GM23248 (cell line): ENCODE data around the gene MED22. TPM values are rescaled to one million over a fixed set of nuclear protein-coding genes. Genes with fewer than 3 reads are reported as not detected.

ENCODE experiments used
- DNase-seq: peaks from one replicate; pipeline ENCODE4 v3.0.0-alpha.2; 2015
- H2AFZ ChIP-seq: fragments of 200-600 bp; sonication (generic); 2 replicates; pipeline ENCODE4 v1.6.1; 2016; ENCODE audit warnings: antibody characterized with exemption
- H3F3A ChIP-seq: fragments of 200-600 bp; sonication (generic); 2 replicates; pipeline ENCODE4 v1.6.1; 2016; ENCODE audit warnings: mild to moderate bottlenecking, antibody characterized with exemption, mixed run types; ENCODE audit not compliant: insufficient read depth
- H3K27ac ChIP-seq: fragments of 200-600 bp; sonication (generic); 2 replicates; pipeline ENCODE4 v1.5.1; 2016; ENCODE audit warnings: mild to moderate bottlenecking
- H3K27me3 ChIP-seq: fragments of 200-600 bp; sonication (generic); replicated peaks from 2 replicates; pipeline ENCODE4 v1.6.1; 2016; ENCODE audit warnings: mild to moderate bottlenecking; ENCODE audit not compliant: insufficient read depth
- H3K36me3 ChIP-seq: fragments of 200-600 bp; sonication (generic); 2 replicates; pipeline ENCODE4 v1.6.1; 2016; ENCODE audit warnings: low read depth, mild to moderate bottlenecking
- H3K4me1 ChIP-seq: fragments of 200-600 bp; sonication (generic); 2 replicates; pipeline ENCODE4 v1.6.1; 2016; ENCODE audit warnings: mild to moderate bottlenecking; ENCODE audit not compliant: insufficient read depth
- H3K4me2 ChIP-seq: fragments of 200-600 bp; sonication (generic); one replicate; pipeline ENCODE4 v1.6.1; 2016; ENCODE audit warnings: mild to moderate bottlenecking; ENCODE audit not compliant: unreplicated experiment
- H3K4me3 ChIP-seq: fragments of 200-600 bp; sonication (generic); 2 replicates; pipeline ENCODE4 v1.5.1; 2016; ENCODE audit warnings: mild to moderate bottlenecking
- H3K79me2 ChIP-seq: fragments of 200-600 bp; sonication (generic); 2 replicates; pipeline ENCODE4 v1.6.1; 2016; ENCODE audit warnings: mild to moderate bottlenecking; ENCODE audit not compliant: insufficient read depth
- H3K9ac ChIP-seq: fragments of 200-600 bp; sonication (generic); 2 replicates; pipeline ENCODE4 v1.6.1; 2016; ENCODE audit warnings: mild to moderate bottlenecking
- H3K9me2 ChIP-seq: fragments of 200-600 bp; sonication (generic); 2 replicates; pipeline ENCODE4 v1.6.1; 2016; ENCODE audit warnings: mixed run types, mild to moderate bottlenecking, moderate library complexity; ENCODE audit not compliant: insufficient read depth
- H3K9me3 ChIP-seq: fragments of 200-600 bp; sonication (generic); one replicate; pipeline ENCODE4 v1.6.1; 2017; ENCODE audit warnings: low read depth
- H4K20me1 ChIP-seq: fragments of 200-600 bp; sonication (generic); 2 replicates; pipeline ENCODE4 v1.6.0; 2016; ENCODE audit not compliant: insufficient read depth
- EZH2 ChIP-seq: fragments of 200-600 bp; sonication (generic); IDR thresholded peaks from 2 replicates; pipeline ENCODE4 v1.6.1; 2018; ENCODE audit warnings: antibody characterized with exemption, mild to moderate bottlenecking; ENCODE audit not compliant: insufficient read depth, poor library complexity, severe bottlenecking
- EZH2phosphoT487 ChIP-seq: fragments of 200-600 bp; sonication (generic); IDR thresholded peaks from 2 replicates; pipeline ENCODE4 v1.6.1; 2018; ENCODE audit warnings: antibody characterized with exemption, moderate library complexity, mild to moderate bottlenecking, low read depth; ENCODE audit not compliant: insufficient read depth
- WGBS, 2 experiments: methylation state at CpG; one replicate each; pipeline ENCODE4 v1.1.6; 2015 to 2017; ENCODE audit warnings: low lambda C conversion rate in 2 of 2, low coverage in 1 of 2; ENCODE audit errors: missing lambda C conversion rate in 2 of 2; 5-methylcytosine and 5-hydroxymethylcytosine counted together
- in situ Hi-C: fragments of 300-500 bp; cut with MboI; formaldehyde crosslinking; loops from 2 replicates; pipeline ENCODE4 v1.15.0; 2020
- polyA plus RNA-seq: library from polyadenylated mRNA; unstranded; fragments of >200 nt; fragmentation: Nextera tagmentation; extraction: Ambion mirVana; gene quantifications from 2 replicates; pipeline ENCODE4 v1.2.1, GENCODE V29; 2016
- total RNA-seq: library from RNA; depleted of rRNA; stranded (reverse); fragments of >200 nt; shearing (Covaris generic); gene quantifications from 2 replicates; pipeline ENCODE4 v1.2.3, GENCODE V29; 2014

Gene MED22
- total and polyA plus RNA-seq, 2 experiments from 2014 or later = 14.1 to 28.6 TPM

DNA sequence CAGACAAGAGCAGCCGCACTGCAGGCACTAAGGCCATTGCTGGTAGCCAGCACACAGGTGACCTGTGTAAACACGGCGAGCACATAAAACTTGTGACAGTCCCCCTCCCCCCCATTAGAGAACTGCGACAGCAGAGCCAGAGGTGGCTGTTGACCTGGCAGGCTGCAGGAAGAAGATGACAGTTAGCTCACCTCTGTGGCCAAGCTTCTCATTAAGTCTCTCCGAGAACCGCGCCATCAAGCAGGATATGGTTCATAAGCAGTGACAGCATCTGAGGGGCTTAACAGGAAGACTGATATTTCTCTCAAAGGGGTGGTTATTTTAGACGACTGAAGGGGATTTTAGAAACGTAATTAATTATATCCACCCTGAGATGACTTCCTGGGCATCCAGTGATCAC lies 22.8 kb upstream of the MED22 start:
- H3K9ac ChIP-seq = no peak overlapping the region
- H3K36me3 ChIP-seq = peaks cover 28% of the 10 kb centered on the region
- H3K27ac ChIP-seq = no peak overlapping the region
- H3K9me2 ChIP-seq = no peaks in the 10 kb centered on the region
- no peaks in the 10 kb centered on the region for H3K27me3 ChIP-seq
- peaks cover 40% of the 10 kb centered on the region for H3F3A ChIP-seq
- WGBS, 2 experiments = 64% methylated on average over 9 of the region's 9 CpGs
- no peak overlapping the region for H2AFZ ChIP-seq
- in situ Hi-C loops = no loop called here
- no peak for TF ChIP-seq EZH2
- TF ChIP-seq EZH2phosphoT487 = no peak
- no peak overlapping the region for H3K4me2 ChIP-seq
- no peak overlapping the region for H3K4me3 ChIP-seq
- H3K4me1 ChIP-seq = peaks cover 56% of the 10 kb centered on the region
- no peak for DNase-seq
- no peaks in the 10 kb centered on the region for H3K9me3 ChIP-seq
- H3K79me2 ChIP-seq = peaks cover 100% of the 10 kb centered on the region
- peaks cover 70% of the 10 kb centered on the region for H4K20me1 ChIP-seq

- Histone ChIP-seq H3K9ac (no peak overlapping the region), H3K4me2 (no peak overlapping the region), H3K27me3 (no peaks in the 10 kb centered on the region), H3K4me1 (peaks cover 56% of the 10 kb centered on the region), H2AFZ (no peak overlapping the region), H3K36me3 (peaks cover 33% of the 10 kb centered on the region), H3F3A (peaks cover 42% of the 10 kb centered on the region), H3K9me3 (no peaks in the 10 kb centered on the region), H3K27ac (peak overlapping the region; percentile 0; the same call in 1 of the 2 replicates), H3K79me2 (peaks cover 100% of the 10 kb centered on the region), H3K4me3 (no peak overlapping the region), H4K20me1 (peaks cover 72% of the 10 kb centered on the region), H3K9me2 (no peaks in the 10 kb centered on the region)
- WGBS, 2 experiments = 81 to 85% methylated on average over 7 of the region's 7 CpGs
- in situ Hi-C loops = no loop called here
- DNase-seq = no peak
- TF ChIP-seq EZH2phosphoT487 = no peak
- no peak for TF ChIP-seq EZH2
These were observed 22.0 kb upstream of the MED22 start for GRCh38 chr9:133369933-133370332.

GRCh38 chr9:133369422-133369821 lies 21.5 kb upstream of the MED22 start:
- Histone ChIP-seq H3K79me2 (peaks cover 100% of the 10 kb centered on the region), H3K4me2 (no peak overlapping the region), H3K27me3 (no peaks in the 10 kb centered on the region), H3K9me3 (no peaks in the 10 kb centered on the region), H3K4me1 (peaks cover 56% of the 10 kb centered on the region), H4K20me1 (peaks cover 72% of the 10 kb centered on the region), H3K36me3 (peaks cover 33% of the 10 kb centered on the region), H3K9me2 (no peaks in the 10 kb centered on the region), H3K4me3 (no peak overlapping the region), H3F3A (peaks cover 36% of the 10 kb centered on the region), H3K27ac (peak overlapping the region; percentile 0; the same call in 1 of the 2 replicates), H2AFZ (no peak overlapping the region), H3K9ac (peak overlapping the region; percentile 28)
- 69 to 71% methylated on average over 6 of the region's 6 CpGs for WGBS, 2 experiments
- no peak for DNase-seq
- in situ Hi-C loops = no loop called here
- no peak for TF ChIP-seq EZH2phosphoT487
- no peak for TF ChIP-seq EZH2

GRCh38 chr9:133368249-133368881 lies 20.4 kb upstream of the MED22 start:
- peak overlapping the region; percentile 0; the same call in 1 of the 2 replicates for H3K27ac ChIP-seq
- 54% methylated on average over 18 of the region's 18 CpGs for WGBS, 2 experiments
- peaks cover 44% of the 10 kb centered on the region for H3K36me3 ChIP-seq
- H3K9ac ChIP-seq = peak overlapping the region; percentile 28; the same call in 1 of the 2 replicates
- H2AFZ ChIP-seq = no peak overlapping the region
- in situ Hi-C loops = no loop called here
- H3K27me3 ChIP-seq = no peaks in the 10 kb centered on the region
- H3K9me2 ChIP-seq = no peaks in the 10 kb centered on the region
- H3K79me2 ChIP-seq = peaks cover 100% of the 10 kb centered on the region
- peaks cover 47% of the 10 kb centered on the region for H3K4me1 ChIP-seq
- H3K9me3 ChIP-seq = no peaks in the 10 kb centered on the region
- H3K4me3 ChIP-seq = no peak overlapping the region
- H4K20me1 ChIP-seq = peaks cover 72% of the 10 kb centered on the region
- no peak for TF ChIP-seq EZH2phosphoT487
- TF ChIP-seq EZH2 = no peak
- DNase-seq = peak; percentile 40
- no peak overlapping the region for H3K4me2 ChIP-seq
- H3F3A ChIP-seq = peaks cover 32% of the 10 kb centered on the region
